Smooth muscle cell (in vitro differentiated cells): ENCODE results near the gene ST6GAL1. TPM values are rescaled to one million over a fixed set of nuclear protein-coding genes. Genes with fewer than 3 reads are reported as not detected.

ENCODE experiments used
- DNase-seq: peaks from one replicate; lab custom pipeline; 2025; ENCODE audit not compliant: unreplicated experiment; lab: John Stamatoyannopoulos, UW
- H2AFZ ChIP-seq: fragments of 200-600 bp; sonication (generic); 2 replicates; pipeline ENCODE4 v1.6.0; 2016; ENCODE audit warnings: antibody characterized with exemption, low read depth, mild to moderate bottlenecking
- H3F3A ChIP-seq: fragments of 200-600 bp; sonication (generic); 2 replicates; pipeline ENCODE4 v1.6.0; 2017; ENCODE audit warnings: antibody characterized with exemption, low read depth
- H3K27ac ChIP-seq: fragments of 200-600 bp; sonication (generic); 2 replicates; pipeline ENCODE4 v1.5.1; 2016; ENCODE audit warnings: low read depth, mild to moderate bottlenecking
- H3K27me3 ChIP-seq: fragments of 200-600 bp; sonication (generic); 2 replicates; pipeline ENCODE4 v1.6.1; 2016; ENCODE audit warnings: low read depth, mild to moderate bottlenecking
- H3K36me3 ChIP-seq: fragments of 200-600 bp; sonication (generic); 2 replicates; pipeline ENCODE4 v1.5.1; 2016; ENCODE audit warnings: low read depth
- H3K4me1 ChIP-seq: fragments of 200-600 bp; sonication (generic); 2 replicates; pipeline ENCODE4 v1.5.1; 2016; ENCODE audit warnings: low read depth
- H3K4me2 ChIP-seq: fragments of 200-600 bp; sonication (generic); 2 replicates; pipeline ENCODE4 v1.6.0; 2016; ENCODE audit warnings: mild to moderate bottlenecking
- H3K4me3 ChIP-seq: fragments of 200-600 bp; sonication (generic); 2 replicates; pipeline ENCODE4 v1.5.1; 2016; ENCODE audit warnings: mild to moderate bottlenecking
- H3K79me2 ChIP-seq: fragments of 200-600 bp; sonication (generic); 2 replicates; pipeline ENCODE4 v1.6.0; 2016; ENCODE audit warnings: low read depth, mild to moderate bottlenecking
- H3K9ac ChIP-seq: fragments of 200-600 bp; sonication (generic); 2 replicates; pipeline ENCODE4 v1.6.0; 2016; ENCODE audit warnings: low read depth
- H3K9me3 ChIP-seq: fragments of 200-600 bp; sonication (generic); replicated peaks from 2 replicates; pipeline ENCODE4 v1.5.1; 2016; ENCODE audit warnings: low read depth
- H4K20me1 ChIP-seq: fragments of 200-600 bp; sonication (generic); 2 replicates; pipeline ENCODE4 v1.6.0; 2016; ENCODE audit warnings: low read depth
- CTCF ChIP-seq: fragments of 200-600 bp; sonication (generic); IDR thresholded peaks from 2 replicates; pipeline ENCODE4 v1.5.1; 2017; ENCODE audit warnings: borderline replicate concordance, mild to moderate bottlenecking, antibody characterized with exemption; ENCODE audit not compliant: insufficient read depth, poor library complexity, severe bottlenecking
- WGBS: methylation state at CpG from one replicate; pipeline ENCODE4 v1.1.7; 2016; ENCODE audit warnings: low lambda C conversion rate; 5-methylcytosine and 5-hydroxymethylcytosine counted together
- polyA plus RNA-seq: library from polyadenylated mRNA; unstranded; fragments of >200 nt; fragmentation: Nextera tagmentation; extraction: Ambion mirVana; gene quantifications from 2 replicates; pipeline ENCODE4 v1.2.1, GENCODE V29; 2016
- total RNA-seq: library from RNA; depleted of rRNA; stranded (reverse); fragments of >200 nt; gene quantifications from 2 replicates; pipeline ENCODE4 v1.2.3, GENCODE V29; 2014

The ST6GAL1 gene
- total and polyA plus RNA-seq, 2 experiments from 2014 or later: 3.5 to 8.9 TPM

GRCh38 chr3:187013159-187013716 lies 82.9 kb downstream of the ST6GAL1 start:
- no peak for TF ChIP-seq CTCF
- Histone ChIP-seq H3K9me3 (no peaks in the 10 kb centered on the region), H3K27me3 (no peaks in the 10 kb centered on the region), H3K4me3 (no peak overlapping the region), H3K79me2 (no peaks in the 10 kb centered on the region), H2AFZ (no peak overlapping the region), H3K4me2 (no peak overlapping the region), H3F3A (no peaks in the 10 kb centered on the region), H3K27ac (no peak overlapping the region), H4K20me1 (no peaks in the 10 kb centered on the region), H3K36me3 (no peaks in the 10 kb centered on the region), H3K4me1 (no peaks in the 10 kb centered on the region), H3K9ac (no peak overlapping the region)
- WGBS: 89% methylated on average over 4 of the region's 4 CpGs
- DNase-seq: no peak

- no peaks in the 10 kb centered on the region for H3K9me3 ChIP-seq
- H3K27me3 ChIP-seq: no peaks in the 10 kb centered on the region
- no peak overlapping the region for H3K27ac ChIP-seq
- no peak overlapping the region for H3K9ac ChIP-seq
- H3K79me2 ChIP-seq: no peaks in the 10 kb centered on the region
- H2AFZ ChIP-seq: no peak overlapping the region
- no peaks in the 10 kb centered on the region for H3F3A ChIP-seq
- H3K36me3 ChIP-seq: no peaks in the 10 kb centered on the region
- DNase-seq: no peak
- H3K4me3 ChIP-seq: no peak overlapping the region
- WGBS: 87% methylated on average over 2 of the region's 2 CpGs
- H3K4me2 ChIP-seq: no peak overlapping the region
- TF ChIP-seq CTCF: no peak
- H3K4me1 ChIP-seq: no peaks in the 10 kb centered on the region
- no peaks in the 10 kb centered on the region for H4K20me1 ChIP-seq
These were observed 84.1 kb downstream of the ST6GAL1 start for GRCh38 chr3:187014417-187014864.

GRCh38 chr3:187015903-187016638 lies 85.7 kb downstream of the ST6GAL1 start:
- no peak overlapping the region for H2AFZ ChIP-seq
- H3K4me1 ChIP-seq: no peaks in the 10 kb centered on the region
- no peak for TF ChIP-seq CTCF
- H3K27me3 ChIP-seq: no peaks in the 10 kb centered on the region
- no peaks in the 10 kb centered on the region for H3K79me2 ChIP-seq
- no peak for DNase-seq
- H3K9ac ChIP-seq: no peak overlapping the region
- H3K27ac ChIP-seq: no peak overlapping the region
- H4K20me1 ChIP-seq: no peaks in the 10 kb centered on the region
- H3K9me3 ChIP-seq: no peaks in the 10 kb centered on the region
- no peak overlapping the region for H3K4me3 ChIP-seq
- no peak overlapping the region for H3K4me2 ChIP-seq
- WGBS: 98% methylated on average over 14 of the region's 14 CpGs
- H3F3A ChIP-seq: no peaks in the 10 kb centered on the region
- no peaks in the 10 kb centered on the region for H3K36me3 ChIP-seq
